Measurements from ENCODE around the gene ARFGEF3.

- TF ChIP-seq EP300 (IDR thresholded peaks at IDR 0.05) (no peak), POLR2A (IDR thresholded peaks at IDR 0.05) (no peak), POLR2AphosphoS5 (IDR thresholded peaks at IDR 0.05) (no peak)
- TF ChIP-seq, protein P1, sequence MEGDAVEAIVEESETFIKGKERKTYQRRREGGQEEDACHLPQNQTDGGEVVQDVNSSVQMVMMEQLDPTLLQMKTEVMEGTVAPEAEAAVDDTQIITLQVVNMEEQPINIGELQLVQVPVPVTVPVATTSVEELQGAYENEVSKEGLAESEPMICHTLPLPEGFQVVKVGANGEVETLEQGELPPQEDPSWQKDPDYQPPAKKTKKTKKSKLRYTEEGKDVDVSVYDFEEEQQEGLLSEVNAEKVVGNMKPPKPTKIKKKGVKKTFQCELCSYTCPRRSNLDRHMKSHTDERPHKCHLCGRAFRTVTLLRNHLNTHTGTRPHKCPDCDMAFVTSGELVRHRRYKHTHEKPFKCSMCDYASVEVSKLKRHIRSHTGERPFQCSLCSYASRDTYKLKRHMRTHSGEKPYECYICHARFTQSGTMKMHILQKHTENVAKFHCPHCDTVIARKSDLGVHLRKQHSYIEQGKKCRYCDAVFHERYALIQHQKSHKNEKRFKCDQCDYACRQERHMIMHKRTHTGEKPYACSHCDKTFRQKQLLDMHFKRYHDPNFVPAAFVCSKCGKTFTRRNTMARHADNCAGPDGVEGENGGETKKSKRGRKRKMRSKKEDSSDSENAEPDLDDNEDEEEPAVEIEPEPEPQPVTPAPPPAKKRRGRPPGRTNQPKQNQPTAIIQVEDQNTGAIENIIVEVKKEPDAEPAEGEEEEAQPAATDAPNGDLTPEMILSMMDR (IDR thresholded peaks at IDR 0.05): no peak
These were observed 34.5 kb downstream of the ARFGEF3 start for GRCh38 chr6:138196122-138196738.
